HG03060 (cell line): Measurements from ENCODE around the gene ZNF521.
A peak's percentile ranks its signal among the peaks of the same experiment; 100 is the strongest.

Experiments
- ATAC-seq: cut with Tn5 transposase; IDR thresholded peaks from one replicate; pipeline ENCODE4 v1.9.1; 2021; ENCODE audit warnings: low read depth, moderate number of reproducible peaks; ENCODE audit not compliant: unreplicated experiment

The ZNF521 gene

DNA sequence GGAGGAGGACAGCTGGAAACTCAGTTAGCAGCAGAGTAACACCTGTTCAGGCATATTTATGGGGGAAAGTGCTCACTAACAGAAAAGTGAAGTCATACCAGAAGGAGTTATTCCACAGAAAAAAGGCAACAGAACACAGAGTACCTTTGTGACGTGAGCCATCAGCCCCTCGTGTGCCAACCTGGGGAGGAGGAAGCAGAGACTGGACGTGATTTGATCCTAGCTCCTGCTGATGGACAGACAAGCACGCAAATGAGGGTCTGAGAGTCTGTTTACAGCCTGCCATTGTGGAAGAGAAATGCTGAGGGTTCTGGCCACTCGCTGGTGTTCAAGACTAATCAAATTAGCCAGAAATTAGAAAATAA is 120.7 kb downstream of the ZNF521 start:
- ATAC-seq = no peak

DNA sequence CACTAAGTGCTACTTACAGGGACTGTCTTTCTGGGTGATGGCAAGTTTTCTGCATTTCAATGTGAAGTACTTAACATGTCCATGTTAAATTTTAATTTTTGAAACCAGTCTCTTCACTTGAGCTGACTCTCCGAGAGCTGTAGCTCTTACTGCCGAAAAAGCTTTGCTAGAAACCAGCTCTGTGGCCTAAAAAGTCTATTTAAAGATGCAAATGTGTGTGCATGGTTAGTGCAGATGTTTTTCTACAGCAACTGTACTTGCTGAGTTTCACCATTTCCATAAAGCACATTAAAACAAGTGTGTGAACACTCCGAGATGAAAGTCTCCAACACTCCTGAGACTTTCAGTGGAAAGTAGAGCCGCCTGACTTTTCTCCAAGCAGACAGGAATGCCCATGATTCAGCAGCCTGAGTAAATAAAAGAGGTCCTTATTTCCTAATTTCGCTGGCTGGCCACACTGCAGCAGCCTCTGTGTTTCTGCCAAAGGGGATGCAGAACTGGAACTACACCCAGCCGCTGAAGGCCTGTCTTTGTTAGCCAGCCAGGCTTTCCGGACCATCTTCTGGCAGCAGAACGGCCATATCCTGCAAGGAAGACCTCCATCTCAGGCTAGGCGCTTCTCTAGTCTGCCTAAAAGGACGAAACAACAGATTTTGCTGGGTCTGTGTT is 121.2 kb downstream of the ZNF521 start:
- no peak for ATAC-seq

DNA sequence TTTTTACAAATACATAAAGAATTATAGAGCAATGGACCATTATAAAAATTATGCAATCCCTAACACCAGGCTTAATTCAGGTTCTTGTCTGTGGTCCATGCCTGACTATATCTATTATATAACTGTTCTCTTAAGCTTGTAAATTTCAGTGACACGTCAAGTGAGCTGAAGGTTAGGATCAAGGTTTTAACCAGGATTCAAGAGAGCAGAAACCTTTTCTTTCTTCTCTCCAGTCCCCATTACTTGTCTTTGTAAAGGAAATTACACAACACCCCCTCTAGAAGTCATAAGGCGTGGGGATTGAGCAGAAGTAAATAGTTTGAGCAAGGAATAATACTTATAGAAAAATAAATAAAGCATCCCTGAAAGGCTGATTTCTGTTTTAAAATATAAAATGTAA is 122.0 kb downstream of the ZNF521 start:
- no peak for ATAC-seq

DNA sequence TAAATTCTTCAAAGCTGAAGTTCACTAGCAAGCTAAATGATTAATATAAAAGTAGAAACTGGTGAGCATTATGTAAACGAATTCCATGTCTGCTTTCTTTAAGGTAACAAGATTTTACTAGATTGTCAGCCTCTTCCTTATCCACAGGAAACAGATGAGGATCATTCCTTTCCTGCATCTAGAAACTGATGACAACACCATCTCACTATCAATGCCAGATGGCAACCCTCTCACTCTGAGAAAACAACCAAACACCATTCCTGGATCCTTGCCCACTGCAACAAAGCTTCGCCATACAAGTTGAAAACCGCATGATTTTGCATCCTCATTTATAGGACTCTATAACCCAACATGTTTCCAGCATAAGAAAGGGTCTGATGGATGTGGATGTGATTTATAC is 122.9 kb downstream of the ZNF521 start:
- ATAC-seq = no peak

DNA sequence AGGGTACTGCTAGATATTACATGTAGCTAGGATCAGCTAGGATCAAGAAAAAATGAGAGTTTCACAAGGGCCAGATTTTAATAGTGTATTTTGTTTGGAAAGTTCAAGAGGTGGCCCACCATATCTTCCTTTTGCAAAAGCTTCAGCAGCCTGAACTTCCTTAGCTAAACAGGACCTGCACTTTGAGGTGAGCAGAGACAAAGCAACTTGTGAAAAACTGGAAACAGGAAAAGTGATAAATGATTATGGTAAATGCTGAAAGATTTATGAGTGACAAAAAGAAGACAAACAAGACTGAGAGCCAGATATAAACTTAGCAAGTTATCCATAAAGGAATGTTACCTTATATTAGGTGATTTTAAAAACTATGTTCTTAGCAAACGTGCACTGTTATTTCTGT is 123.6 kb downstream of the ZNF521 start:
- ATAC-seq = no peak

DNA sequence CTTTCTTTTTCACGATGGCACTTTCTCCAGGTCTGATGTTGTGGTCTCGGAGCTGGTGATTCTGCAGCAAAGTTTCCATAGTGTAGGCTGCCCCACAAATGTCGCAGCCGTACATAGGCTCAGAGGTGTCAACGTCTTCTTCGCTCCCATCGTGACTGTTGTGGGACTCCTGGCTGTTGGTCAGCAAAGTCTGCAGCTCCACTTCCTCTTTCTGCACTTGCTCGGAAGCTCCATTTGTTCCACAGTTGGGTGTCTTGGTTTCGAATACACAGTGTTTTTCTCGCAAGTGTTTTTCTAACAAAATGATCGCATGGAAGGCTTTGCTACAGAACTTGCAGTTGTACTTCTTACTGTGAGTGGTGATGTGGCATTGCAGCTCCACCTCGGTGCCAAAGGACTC is 126.8 kb downstream of the ZNF521 start:
- ATAC-seq = no peak

DNA sequence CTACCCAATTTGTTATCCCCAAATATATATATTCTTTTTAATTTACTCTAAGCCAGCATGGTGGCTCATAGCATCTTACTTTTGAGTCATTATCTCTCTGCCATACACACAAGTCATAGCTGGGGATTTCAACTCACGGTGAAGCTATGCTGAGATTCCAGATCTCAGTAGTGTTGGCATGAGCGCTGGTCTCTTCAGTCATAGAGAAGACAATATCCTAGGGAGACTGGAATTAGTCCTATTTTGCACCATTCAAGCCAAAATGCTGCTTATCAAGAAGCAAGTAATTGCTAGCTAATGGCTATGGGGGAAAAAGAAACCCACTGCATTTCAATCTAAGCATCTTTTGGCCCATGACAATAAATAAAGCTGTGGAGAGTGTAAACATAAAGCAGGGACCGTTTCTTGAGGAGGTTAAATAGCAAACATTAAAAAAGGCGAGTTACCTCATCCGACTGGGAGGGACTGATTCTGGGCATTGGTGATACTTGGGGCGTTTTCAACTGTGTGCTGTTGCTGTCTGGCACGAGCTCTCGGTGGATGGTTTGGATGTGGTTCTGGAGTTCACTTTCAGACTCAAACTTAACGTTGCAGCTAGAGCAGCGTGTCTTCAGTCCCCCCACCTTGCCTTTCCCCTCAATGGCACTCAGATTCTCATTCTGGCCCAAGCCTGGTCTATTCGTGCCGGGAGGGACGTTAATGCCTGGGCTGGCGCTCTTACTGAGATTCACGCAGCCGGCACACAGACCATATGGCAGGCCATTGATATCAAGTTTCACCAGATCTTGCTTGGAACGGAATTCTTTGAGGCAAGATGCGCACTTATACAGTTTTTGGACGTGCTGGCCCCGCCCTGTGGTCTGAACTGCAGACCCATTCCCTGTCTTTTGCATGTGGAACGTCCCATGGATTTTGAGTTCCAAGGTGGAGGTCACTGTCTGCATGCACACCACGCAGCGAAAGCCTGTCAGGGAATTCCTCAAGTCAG is 127.8 kb downstream of the ZNF521 start:
- ATAC-seq = no peak

DNA sequence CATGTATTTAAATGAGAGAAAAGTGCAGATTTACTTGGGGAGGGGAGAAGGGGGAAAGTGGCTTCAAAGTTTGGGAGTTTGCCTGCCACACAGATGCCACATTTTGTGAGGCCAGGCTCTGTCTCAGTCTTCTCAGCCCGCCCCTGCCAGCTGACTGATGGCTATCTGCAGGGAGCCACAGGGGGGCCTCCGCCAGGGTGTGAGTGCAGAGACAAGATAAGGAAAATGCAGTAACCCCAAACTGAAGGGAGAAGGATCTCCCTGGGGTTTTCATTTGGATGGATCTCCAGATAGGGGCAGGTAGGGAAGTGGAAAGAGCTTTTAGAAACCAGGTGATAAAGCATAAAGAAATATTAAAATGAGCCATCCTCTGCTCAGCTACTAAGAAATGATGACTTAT is 128.8 kb downstream of the ZNF521 start:
- no peak for ATAC-seq

DNA sequence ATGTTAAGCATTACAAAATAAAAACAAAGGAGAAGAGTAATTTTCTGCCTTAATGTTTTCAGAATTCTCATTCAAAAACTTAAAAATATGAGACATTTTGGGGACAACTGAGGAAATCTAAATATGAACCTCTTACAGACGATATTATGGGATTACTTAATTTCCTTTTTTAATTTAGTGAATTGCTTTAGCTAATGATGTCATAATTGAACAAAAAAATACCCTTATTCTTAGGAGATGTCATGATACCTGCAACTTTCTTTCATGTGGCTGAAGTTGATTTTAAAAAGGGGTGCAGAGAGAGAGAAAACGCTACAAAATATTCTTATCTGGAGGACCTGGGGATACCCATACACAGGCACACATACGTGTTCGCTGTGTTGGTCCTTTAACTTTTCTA is 129.3 kb downstream of the ZNF521 start:
- ATAC-seq = no peak

DNA sequence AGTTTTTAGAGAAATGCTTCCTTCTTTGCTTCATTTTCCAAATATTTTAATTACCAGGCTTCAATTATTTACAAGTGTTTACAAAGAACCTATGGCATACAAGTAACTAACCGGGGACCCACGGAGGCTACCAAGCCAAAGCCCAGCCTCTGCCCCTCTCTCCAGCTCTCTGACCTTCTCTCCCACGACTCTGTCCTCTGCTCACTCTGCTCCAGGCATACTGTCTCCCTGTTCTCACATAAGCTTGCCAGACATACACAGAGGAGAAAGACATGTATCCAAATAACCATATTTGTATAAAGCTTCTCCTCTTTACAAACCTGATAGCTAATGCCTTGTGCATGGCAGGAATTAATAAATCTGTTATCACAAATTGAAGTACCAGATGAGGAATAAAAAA is 141.3 kb downstream of the ZNF521 start:
- ATAC-seq = no peak

DNA sequence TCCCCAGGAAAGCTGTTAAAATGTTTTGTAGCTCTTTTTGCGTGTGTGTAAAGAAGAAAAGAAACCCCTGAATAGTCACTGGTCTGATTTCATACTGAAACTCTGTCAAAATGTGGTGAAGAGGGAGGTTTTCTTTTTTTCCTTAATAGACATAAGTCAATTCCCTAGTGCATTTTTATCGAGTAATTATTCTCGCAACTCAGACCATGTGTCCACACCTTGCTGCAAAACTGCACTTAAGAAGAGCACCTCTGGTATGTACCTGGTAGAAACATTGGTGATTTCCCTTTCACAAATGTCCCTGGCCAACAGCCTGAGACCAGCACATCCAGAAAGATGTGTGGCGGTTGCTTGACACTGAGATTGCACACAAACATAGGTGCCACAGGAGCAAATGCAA is 159.9 kb downstream of the ZNF521 start:
- no peak for ATAC-seq

DNA sequence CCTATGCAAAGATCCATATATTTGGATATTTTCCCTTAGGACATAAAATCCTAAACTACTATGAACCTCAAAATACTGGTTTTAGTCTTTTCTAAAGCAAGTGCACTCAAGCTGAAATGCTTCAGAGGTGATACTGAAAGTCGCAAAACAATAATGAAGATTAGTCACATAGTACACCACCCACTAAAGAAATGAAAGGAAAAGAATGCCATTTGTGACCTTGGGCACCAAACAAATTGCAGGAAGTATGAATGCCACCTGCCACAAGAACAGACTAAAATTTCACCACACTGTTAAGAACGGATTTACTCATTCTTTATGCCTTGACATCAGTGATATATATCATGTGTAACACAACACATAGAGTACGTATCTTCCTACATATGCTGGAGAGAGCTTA is 161.5 kb downstream of the ZNF521 start:
- ATAC-seq = peak; percentile 47

DNA sequence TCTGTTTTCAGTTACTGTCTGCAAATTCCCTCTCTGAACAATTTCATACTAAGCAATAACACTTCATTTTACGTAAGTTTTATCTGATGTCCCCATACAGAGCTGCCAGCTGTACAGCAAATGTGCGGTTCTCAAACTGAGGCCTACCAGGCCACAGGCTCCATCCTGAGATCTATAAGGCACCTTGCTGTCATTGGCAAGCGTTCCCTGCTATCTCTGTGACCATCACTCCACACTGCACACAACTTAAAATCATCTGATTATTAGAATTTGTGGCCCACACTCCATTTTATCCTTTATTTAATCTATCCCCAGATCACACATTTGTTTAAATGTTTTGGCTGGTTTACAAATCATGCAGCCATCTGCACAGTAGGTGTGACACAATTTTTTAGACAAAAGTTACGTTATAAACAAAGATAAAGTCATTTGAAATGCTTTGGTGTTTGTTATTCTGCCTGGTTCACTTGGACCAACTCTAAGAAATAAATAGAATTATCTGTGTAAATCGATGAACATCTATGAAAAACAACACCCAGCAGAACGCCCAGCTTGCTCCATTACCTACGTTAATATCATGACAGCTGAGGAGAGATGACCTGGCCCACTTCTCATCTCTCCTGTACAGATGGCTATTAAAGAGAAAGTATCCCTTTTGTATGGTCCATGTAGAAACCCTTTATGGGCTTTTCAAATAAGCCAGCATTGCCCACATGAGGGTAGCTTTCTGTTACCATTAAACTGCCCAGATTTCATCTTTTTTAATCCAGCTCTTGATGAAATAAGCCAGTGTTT is 162.4 kb downstream of the ZNF521 start:
- ATAC-seq = no peak

DNA sequence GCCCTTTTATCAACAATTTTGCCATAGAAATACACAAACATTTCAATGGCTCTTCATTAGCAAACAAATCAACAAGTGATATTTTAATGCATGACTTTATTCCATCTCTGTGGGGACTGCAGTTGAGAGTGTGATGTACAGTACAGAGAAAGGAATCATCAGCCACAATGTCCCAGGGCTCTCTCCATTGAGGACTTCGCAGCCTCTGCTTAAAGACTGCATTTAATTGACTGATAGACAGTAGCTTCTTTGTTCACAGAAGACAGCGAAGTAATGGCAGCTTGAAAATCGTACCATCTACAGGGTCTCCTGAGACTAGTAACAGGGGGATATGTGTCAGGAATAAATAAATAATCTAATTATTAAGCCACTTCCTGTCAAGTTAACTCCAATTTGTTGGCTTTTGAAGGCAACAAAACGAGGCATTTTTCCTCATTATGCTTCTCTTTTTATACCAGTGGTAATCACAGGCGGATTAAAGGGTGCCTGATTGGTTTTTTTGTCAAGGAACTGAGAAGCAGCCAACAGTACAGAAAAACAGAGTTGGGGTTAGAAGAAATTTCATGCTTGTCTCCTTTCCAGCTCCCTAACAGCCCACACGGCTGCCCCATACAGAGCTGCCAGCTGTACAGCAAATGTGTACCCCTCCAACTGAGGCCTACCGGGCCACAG is 164.3 kb downstream of the ZNF521 start:
- no peak for ATAC-seq

DNA sequence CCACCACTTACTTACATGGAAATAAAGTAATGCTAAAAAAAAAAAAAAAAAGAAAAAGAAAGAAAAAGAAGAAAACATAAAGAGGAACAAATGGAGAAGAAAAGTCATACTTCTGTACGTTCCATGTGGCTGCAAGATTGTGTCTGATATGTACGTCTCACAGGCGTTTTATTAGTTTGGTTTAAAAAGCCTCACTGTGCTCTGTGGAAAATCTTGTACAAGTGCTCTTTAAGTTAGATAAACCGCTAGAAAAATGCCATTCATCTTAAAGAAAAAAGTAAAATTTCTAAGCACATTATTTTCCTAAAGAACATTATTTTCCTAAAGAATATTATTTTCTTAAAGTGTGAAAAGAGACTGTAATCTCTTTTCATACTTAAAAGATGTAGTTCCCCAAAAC is 165.1 kb downstream of the ZNF521 start:
- ATAC-seq = no peak

DNA sequence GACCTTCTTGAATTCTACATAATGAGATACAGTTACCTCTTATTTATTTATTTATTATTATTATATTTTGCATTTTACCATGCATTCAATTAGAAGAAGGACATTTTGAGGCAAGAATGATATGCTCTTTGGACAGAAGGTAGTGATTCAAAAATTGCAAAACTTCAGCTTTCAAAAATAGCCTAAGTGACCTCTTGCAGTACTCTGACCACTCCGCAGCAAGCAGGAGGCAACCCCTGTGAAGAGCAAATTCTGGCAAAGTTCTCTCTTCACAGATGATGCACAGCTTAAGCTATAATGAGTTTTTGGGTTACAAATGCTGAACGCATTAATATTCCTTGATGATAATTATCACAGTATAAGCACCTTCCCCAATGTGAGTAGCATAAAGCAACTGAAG is 170.0 kb downstream of the ZNF521 start:
- ATAC-seq = no peak

DNA sequence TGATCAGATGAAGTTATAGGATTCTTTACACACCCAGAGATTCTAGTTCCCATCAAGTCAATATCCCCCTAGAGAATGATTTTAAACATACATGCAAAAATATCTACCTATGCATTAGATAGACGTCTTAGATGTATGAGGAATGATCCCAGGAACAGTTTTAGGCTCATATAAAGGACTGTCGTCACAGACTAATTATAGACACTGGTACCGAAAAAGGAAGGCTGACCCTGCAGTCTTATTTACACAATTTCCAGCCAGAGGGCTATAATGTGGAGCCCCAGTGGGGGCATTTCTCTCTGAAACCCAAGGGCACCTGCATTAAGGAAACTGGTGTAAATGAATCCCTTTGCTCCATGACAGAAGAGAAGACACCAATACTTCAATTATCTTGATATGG is 170.4 kb downstream of the ZNF521 start:
- no peak for ATAC-seq

DNA sequence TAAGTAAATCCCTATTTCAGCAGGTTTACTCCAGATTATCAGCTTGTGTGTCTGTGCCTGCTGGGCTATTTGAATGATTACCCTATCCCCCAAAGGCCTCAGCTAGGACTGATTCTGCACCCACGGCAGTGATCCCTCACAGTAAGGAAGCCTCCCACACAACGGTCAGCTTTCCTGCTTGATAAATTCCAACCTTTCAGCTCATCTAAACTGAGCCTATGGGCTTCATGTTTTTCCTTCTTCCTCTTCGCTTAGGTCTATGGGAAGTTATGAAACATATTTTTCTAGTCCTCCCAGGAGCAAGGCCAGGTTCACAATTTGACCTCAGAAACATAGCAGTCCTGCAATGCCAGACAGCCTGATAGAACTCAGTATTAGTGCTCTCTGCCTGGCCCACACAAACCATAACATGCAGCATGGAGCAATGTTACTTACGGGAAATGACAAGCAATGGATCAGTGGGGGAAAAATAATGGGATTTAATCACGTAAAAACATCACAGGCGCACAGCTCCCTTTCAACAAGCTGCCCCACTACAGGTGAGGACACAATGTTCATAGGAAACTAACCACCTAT is 170.9 kb downstream of the ZNF521 start:
- no peak for ATAC-seq

DNA sequence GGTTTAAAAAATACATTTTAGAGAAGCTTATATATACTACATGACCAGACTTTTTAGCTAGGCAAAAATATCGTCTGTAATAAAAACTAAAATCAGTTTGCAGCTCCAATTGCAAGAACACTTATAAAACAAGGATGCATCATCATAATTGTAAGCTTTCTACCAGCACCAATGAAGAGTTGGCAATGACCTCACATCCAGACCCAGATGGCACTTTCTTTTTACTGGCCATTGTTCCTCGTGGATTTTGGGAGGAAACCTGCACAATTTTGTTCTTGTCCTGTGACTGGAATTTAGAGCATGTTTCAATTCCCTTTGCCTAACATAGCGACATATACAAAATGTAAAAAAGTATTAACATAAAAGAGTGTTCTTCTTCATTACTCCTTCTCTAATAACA is 174.3 kb downstream of the ZNF521 start:
- no peak for ATAC-seq

DNA sequence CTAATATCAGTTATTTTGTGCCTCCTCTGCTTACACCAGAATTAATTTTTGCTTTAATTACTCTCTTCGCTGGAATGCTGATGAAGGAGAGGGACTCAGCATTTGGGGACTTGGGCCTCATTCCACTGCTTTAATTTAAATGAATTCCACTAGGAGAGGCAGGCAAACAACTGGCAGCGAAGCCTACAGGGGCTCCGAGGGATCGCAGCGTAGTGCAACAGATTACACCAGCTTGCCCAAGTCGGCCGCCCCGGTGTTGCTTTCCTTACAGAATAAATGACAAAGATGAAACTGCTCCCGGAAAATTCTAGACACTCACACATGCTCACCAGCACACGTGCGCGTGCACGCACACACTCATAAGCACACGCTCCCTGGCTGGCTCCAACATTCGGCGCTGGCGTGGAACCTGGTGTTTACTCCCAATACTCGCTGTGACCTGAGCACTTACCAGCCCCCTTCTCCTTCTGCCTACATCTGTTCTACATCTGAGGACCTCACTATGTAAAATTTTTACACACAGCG is 175.4 kb downstream of the ZNF521 start:
- ATAC-seq = no peak
